Fibroblast of lung (primary cell): Measurements from ENCODE around the gene WDHD1. TPM values are rescaled to one million over a fixed set of nuclear protein-coding genes. Genes with fewer than 3 reads are reported as not detected.

Experiments used
- DNase-seq, 2 donors: peaks; one replicate each; pipeline versions ENCODE4 v3.0.0 to v3.0.0-alpha.2; 2010; ENCODE audit warnings: low read depth in 2 of 2
- H2AFZ ChIP-seq: 2 replicates; pipeline ENCODE4 v1.5.1; 2012; ENCODE audit warnings: low read length, control low read depth, inconsistent platforms
- H3K27ac ChIP-seq: 2 replicates; pipeline ENCODE4 v1.5.1; 2011; ENCODE audit warnings: low read length, control low read depth; ENCODE audit not compliant: insufficient read depth
- H3K27me3 ChIP-seq: 2 replicates; pipeline ENCODE4 v1.5.1; 2011; ENCODE audit warnings: mild to moderate bottlenecking, low read length; ENCODE audit not compliant: control insufficient read depth, insufficient read depth
- H3K36me3 ChIP-seq: 2 replicates; pipeline ENCODE4 v1.5.1; 2011; ENCODE audit warnings: low read length; ENCODE audit not compliant: control insufficient read depth, insufficient read depth
- H3K4me1 ChIP-seq: 2 replicates; pipeline ENCODE4 v1.5.1; 2011; ENCODE audit warnings: low read length; ENCODE audit not compliant: control insufficient read depth, insufficient read depth; ENCODE audit errors: extremely low read depth
- H3K4me2 ChIP-seq: 2 replicates; pipeline ENCODE4 v1.5.1; 2011; ENCODE audit warnings: low read length, control low read depth; ENCODE audit not compliant: insufficient read depth; ENCODE audit errors: extremely low read depth
- H3K4me3 ChIP-seq, 4 experiments: fragments of 200-600 bp in 1 of 4; sonication (generic) in 1 of 4; replicated peaks in 1 of 4; 2 replicates each; pipeline ENCODE4 v1.5.1; 2011 to 2016; ENCODE audit warnings: low read length in 4 of 4, low read depth in 3 of 4, mild to moderate bottlenecking in 3 of 4, control low read depth in 2 of 4, inconsistent platforms in 1 of 4, mixed read lengths in 1 of 4; ENCODE audit not compliant: insufficient read depth in 1 of 4; ENCODE audit errors: control extremely low read depth in 1 of 4
- H3K79me2 ChIP-seq: 2 replicates; pipeline ENCODE4 v1.5.1; 2012; ENCODE audit warnings: mild to moderate bottlenecking, low read length, inconsistent platforms; ENCODE audit not compliant: control insufficient read depth, insufficient read depth
- H3K9ac ChIP-seq: 2 replicates; pipeline ENCODE4 v1.5.1; 2011; ENCODE audit warnings: mild to moderate bottlenecking, low read length, control low read depth; ENCODE audit not compliant: insufficient read depth
- H3K9me3 ChIP-seq: 2 replicates; pipeline ENCODE4 v1.5.1; 2012; ENCODE audit warnings: low read depth, low read length; ENCODE audit not compliant: control insufficient read depth, insufficient read depth
- H4K20me1 ChIP-seq: 2 replicates; pipeline ENCODE4 v1.5.1; 2011; ENCODE audit warnings: low read length; ENCODE audit not compliant: control insufficient read depth, insufficient read depth; ENCODE audit errors: extremely low read depth
- CTCF ChIP-seq, 2 donors: IDR thresholded peaks in 1 of 2; conservative IDR thresholded peaks in 1 of 2; 1 replicate in 1 of 2; 2 replicates in 1 of 2; pipeline ENCODE4 v1.5.1; 2011 to 2012; ENCODE audit warnings: low read length in 2 of 2, control low read depth in 1 of 2, inconsistent platforms in 1 of 2, low read depth in 1 of 2, mild to moderate bottlenecking in 1 of 2
- EZH2 ChIP-seq: IDR thresholded peaks from 2 replicates; pipeline ENCODE4 v1.5.1; 2012; ENCODE audit warnings: low read length, control low read depth, mild to moderate bottlenecking; ENCODE audit errors: missing control alignments
- polyA plus RNA-seq, 2 donors: library from polyadenylated mRNA; depleted of rRNA in 1 of 2; stranded (reverse) in 1 of 2; unstranded in 1 of 2; fragments of >200 nt; gene quantifications; 2 replicates each; pipeline ENCODE4 v1.2.1, GENCODE V29; 2011 to 2012; ENCODE audit warnings: missing spikeins in 1 of 2
- total RNA-seq: library from RNA; depleted of rRNA; stranded (reverse); fragments of >200 nt; gene quantifications from 2 replicates; pipeline ENCODE4 v1.2.1, GENCODE V29; 2014

Gene WDHD1
- total and polyA plus RNA-seq, 2 donors (not counting 1 experiment from before 2014, with no cell fraction given), result 7.3 to 8.6 TPM

GRCh38 chr14:54931101-54931500, 95.8 kb downstream of the WDHD1 start:
- H3K27me3 ChIP-seq, result no peaks in the 10 kb centered on the region
- H3K9me3 ChIP-seq, result no peaks in the 10 kb centered on the region
- H3K9ac ChIP-seq, result no peak overlapping the region
- no peaks in the 10 kb centered on the region for H3K4me1 ChIP-seq
- TF ChIP-seq CTCF (conservative IDR thresholded peaks at IDR 0.05 in 1 of 2, IDR thresholded peaks at IDR 0.05 in 1 of 2; ENCODE audit: low read depth in 1 of 2, low read length in 2 of 2) (no peak), EZH2 (no peak)
- H4K20me1 ChIP-seq, result no peaks in the 10 kb centered on the region
- no peak overlapping the region for H3K27ac ChIP-seq
- H3K4me3 ChIP-seq, result no peak overlapping the region
- no peaks in the 10 kb centered on the region for H3K36me3 ChIP-seq
- no peaks in the 10 kb centered on the region for H3K79me2 ChIP-seq
- no peak overlapping the region for H2AFZ ChIP-seq
- no peak overlapping the region for H3K4me2 ChIP-seq
- no peak for DNase-seq

- H3K36me3 ChIP-seq, result no peaks in the 10 kb centered on the region
- H3K27ac ChIP-seq, result no peak overlapping the region
- H3K27me3 ChIP-seq, result no peaks in the 10 kb centered on the region
- no peak for DNase-seq
- no peaks in the 10 kb centered on the region for H3K4me1 ChIP-seq
- H3K79me2 ChIP-seq, result no peaks in the 10 kb centered on the region
- no peak overlapping the region for H2AFZ ChIP-seq
- no peaks in the 10 kb centered on the region for H4K20me1 ChIP-seq
- no peaks in the 10 kb centered on the region for H3K9me3 ChIP-seq
- no peak overlapping the region for H3K9ac ChIP-seq
- no peak overlapping the region for H3K4me2 ChIP-seq
- no peak overlapping the region for H3K4me3 ChIP-seq
- TF ChIP-seq CTCF (conservative IDR thresholded peaks at IDR 0.05 in 1 of 2, IDR thresholded peaks at IDR 0.05 in 1 of 2; ENCODE audit: low read depth in 1 of 2, low read length in 2 of 2) (no peak), EZH2 (no peak)
Measured at GRCh38 chr14:54929556-54929955, 97.3 kb downstream of the WDHD1 start.

- Histone ChIP-seq H3K36me3 (no peaks in the 10 kb centered on the region), H2AFZ (no peak overlapping the region), H3K27me3 (no peaks in the 10 kb centered on the region), H3K9me3 (no peaks in the 10 kb centered on the region), H3K79me2 (no peaks in the 10 kb centered on the region), H3K4me2 (no peak overlapping the region), H3K9ac (no peak overlapping the region), H3K4me3 (no peak overlapping the region), H3K27ac (no peak overlapping the region), H4K20me1 (no peaks in the 10 kb centered on the region), H3K4me1 (no peaks in the 10 kb centered on the region)
- no peak for DNase-seq
- TF ChIP-seq CTCF (conservative IDR thresholded peaks at IDR 0.05 in 1 of 2, IDR thresholded peaks at IDR 0.05 in 1 of 2; ENCODE audit: low read depth in 1 of 2, low read length in 2 of 2) (no peak), EZH2 (no peak)
Measured at GRCh38 chr14:54928216-54928615, 98.7 kb downstream of the WDHD1 start.
